HG02884 (cell line): ENCODE data around the gene KIF20B.
A peak's percentile ranks its signal among the peaks of the same experiment; 100 is the strongest.
"Not testable (repeated sequence)": the region's sequence is repeated elsewhere in the genome, so short reads cannot be mapped to it uniquely, and the experiment has no call there.

Experiments used
- ATAC-seq: cut with Tn5 transposase; IDR thresholded peaks from one replicate; pipeline ENCODE4 v1.9.1; 2021; ENCODE audit warnings: mild to moderate bottlenecking, moderate library complexity; ENCODE audit not compliant: unreplicated experiment

Gene KIF20B

DNA sequence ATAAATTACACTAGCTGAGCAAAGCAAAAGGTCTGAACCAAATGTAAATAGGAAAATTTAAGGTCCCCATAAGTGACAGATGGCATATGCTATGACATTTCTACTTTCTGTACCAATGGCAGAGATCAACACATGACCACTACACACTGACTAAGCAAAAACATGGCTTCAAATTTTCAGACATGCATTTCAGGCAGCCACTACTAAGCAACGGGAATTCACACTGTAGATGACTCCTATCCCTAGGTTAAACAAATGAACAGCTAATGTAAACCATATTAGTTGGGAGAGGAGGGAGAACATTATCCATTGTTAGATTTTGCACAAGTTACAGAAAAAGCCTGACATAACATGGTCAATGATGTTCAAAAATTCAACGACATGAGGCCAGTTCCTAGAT, 11.4 kb upstream of the KIF20B start:
- no peak for ATAC-seq

- ATAC-seq, result no peak
These were observed 9.0 kb upstream of the KIF20B start for GRCh38 chr10:89692416-89692815.

GRCh38 chr10:89693176-89693575, 8.2 kb upstream of the KIF20B start:
- ATAC-seq, result no peak

DNA sequence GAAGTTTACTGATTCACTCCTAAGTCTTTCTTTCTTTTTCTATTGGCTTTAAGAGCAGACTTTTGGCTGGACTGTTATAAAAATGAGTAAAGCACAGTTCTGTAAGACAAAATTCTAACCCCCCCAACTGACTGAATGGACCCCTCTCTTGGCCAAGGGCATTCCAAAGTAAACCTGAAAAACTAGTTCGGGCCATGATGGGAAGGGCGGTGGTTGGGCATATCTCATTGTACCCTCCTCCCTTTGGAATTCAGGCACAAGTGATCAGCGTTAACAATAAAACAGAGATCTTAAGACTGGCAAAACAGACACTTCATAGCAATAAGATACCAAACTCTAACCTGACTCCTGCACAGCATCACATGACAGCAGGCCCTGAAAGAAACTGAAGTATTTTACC, 6.1 kb upstream of the KIF20B start:
- ATAC-seq, result no peak

DNA sequence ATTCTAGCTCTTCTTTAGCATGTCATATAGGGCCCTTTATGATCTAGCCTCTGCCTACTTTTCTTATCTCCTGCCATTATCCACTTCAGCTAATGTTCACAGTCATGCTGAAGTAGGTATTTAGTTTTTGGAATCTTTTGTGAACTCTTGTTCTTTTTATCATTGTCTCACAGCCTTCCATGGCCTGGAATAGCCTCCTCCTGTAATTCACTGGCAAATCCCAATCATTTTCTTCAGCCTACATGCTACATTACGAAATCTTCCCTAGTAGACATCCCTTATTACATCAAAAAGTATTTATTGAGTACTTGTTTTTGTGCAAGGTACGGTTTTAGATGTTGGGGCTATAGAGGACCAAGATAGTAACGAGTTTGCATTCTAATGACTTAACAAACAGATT, 3.4 kb upstream of the KIF20B start:
- ATAC-seq, result no peak

DNA sequence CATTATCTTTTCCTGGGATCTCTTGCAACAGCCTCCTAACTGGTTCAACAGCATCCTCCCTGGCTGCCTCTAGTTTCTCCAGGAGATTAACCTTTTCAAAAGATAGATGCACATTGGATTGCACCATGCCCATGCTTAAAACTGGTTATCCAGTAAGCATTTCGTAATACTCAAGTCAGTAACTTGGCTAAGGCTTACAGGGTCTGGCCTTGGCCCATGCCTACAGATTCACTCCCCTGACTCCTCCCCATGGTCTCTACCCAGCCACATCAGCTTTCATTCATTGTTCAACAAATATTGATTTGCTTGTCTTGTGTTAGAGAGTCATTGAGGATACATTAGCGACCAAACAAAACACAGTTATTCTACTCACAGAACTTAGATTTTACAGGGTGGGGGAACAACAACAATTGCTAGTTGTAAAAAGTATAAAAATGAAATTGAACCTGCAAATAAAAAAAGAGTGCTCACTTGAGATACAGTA, 1.8 kb upstream of the KIF20B start:
- ATAC-seq, result no peak

GRCh38 chr10:89700923-89701241, 508 bp upstream of the KIF20B start:
- ATAC-seq, result no peak

DNA sequence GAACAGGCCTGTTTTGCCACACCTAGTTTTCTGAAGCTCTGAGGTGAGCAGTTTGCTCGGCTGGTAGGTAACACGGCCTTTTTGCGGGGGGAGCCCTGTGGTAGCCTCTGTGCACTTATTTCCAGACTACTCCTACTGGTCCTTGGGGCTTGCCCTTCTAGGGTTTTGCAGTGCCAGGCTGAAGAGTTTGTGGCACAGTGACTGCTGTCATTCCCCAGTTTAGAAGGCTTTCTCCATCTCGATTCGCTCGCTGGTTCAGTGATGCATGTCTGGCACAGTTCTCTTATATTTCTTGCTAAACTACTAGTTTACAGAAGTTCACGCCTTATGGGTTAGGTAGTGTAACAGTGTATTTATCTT, 711 bp downstream of the KIF20B start:
- no peak for ATAC-seq

DNA sequence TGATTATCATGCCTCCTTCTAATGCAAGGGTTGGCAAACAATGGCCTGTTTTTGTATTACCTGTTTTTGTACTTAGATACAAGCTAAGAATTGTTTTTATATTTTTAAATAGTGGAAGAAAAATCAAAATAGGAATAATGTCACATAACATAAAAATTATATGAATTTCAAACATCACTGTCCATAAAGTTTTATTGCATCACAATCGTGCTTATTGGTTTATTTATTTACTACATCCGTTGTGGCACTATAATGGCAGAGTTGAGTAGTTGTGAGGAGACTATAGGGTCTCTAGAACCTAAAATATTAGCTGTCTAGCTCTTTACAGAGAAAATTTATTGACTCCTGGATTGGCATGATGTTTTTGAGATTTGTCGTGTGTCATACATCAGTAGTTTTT, 4.1 kb downstream of the KIF20B start:
- no peak for ATAC-seq

DNA sequence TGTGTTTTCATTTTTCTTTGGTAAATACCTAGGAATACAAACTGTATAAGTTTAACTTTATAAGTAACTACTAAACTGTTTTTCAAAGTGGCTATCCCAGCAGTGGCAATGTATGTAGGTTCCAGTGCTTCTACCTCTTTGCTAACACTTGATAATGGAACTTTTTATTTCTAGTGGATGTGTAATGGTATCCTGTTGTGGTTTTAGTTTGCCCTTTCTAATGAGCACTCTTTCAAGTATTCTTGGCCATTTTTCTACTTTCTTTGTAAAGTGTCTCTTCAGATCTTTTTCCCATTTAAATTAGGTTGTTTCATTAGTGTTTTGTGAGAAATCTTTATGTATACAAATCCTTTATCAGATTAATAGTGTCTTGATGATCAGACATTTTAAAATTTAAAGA, 4.6 kb downstream of the KIF20B start:
- ATAC-seq, result no peak

DNA sequence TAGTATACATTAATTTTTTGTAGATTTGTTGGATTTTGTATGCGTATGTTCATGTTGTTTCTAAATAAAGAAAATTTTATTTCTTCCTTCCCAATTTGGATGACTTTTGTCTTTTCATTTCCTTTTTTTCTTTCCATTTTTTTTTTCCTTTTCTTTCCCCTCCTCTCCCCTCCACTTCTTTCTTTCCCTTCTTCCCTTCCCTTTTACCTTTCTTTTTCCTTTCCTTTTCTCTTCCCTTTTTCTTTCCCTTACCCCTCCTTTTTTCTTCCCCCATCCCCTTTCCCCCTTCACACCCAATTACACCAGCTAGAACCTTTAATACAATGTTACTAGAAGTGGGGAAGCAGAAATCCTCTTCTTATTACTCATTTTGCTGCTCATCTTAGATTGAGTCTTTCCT, 6.0 kb downstream of the KIF20B start:
- no peak for ATAC-seq

DNA sequence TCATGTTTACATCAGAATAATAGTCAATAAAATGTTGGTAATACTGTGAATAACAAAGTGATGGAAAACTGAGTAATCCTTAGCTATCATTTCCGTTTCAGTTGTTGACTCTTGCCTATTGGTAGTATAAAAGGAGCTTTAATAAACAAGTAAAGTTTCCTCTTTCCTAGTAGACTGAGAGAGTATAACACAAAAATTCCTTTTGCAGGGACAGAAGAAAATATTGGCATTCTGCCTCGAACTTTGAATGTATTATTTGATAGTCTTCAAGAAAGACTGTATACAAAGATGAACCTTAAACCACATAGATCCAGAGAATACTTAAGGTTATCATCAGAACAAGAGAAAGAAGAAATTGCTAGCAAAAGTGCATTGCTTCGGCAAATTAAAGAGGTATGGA, 9.4 kb downstream of the KIF20B start:
- no peak for ATAC-seq

- ATAC-seq, result no peak
These were observed 33.2 kb downstream of the KIF20B start for GRCh38 chr10:89734616-89735015.

DNA sequence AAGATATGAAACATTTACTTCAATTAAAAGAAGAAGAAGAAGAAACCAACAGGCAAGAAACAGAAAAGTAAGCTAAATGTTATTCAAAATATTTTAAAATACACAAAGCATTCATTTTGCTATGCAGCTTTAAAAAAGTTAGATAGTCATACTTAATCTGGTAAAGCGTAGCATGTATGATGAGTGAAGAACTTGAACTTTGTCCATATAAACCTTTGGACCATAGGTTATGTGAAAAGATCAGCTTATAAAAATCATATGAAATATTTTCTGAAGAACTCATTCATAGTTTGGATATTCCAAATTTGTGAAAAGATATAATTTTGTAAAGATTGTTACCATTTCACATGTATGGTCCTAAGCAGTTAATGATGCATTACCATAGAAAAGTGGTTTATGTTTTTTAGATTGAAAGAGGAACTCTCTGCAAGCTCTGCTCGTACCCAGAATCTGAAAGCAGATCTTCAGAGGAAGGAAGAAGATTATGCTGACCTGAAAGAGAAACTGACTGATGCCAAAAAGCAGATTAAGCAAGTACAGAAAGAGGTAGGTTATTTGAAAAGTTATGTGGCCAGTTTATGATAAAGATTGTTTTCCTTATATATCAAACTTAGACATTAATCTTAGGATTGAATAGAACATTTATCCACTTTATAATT, 37.3 kb downstream of the KIF20B start:
- ATAC-seq, result peak; percentile 82

GRCh38 chr10:89741126-89741762, 39.9 kb downstream of the KIF20B start:
- no peak for ATAC-seq

- ATAC-seq, result no peak
These were observed 42.6 kb downstream of the KIF20B start for GRCh38 chr10:89744026-89744425.

GRCh38 chr10:89745903-89746302, 44.5 kb downstream of the KIF20B start:
- ATAC-seq, result no peak

- ATAC-seq, result no peak
These were observed 49.1 kb downstream of the KIF20B start for GRCh38 chr10:89750441-89750840.

DNA sequence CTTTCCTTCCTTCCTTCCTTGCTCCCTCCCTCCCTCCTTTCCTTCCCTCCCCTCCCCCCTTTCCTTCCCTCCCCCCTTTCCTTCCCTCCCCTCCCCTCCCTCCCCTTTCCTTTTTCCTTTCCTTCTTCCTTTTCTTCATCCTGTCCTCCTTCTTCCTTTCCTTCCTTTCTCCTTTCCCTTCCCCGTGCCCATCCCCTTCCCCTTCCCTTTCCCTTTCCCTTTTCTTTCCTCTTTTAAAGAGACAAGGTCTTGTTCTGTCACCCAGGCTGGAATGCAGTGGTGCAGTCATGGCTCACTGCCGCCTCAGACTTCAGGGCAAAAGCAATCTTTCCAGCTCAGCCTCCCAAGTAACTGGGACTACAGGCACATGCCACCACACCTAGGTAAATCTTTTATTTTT, 54.0 kb downstream of the KIF20B start:
- no peak for ATAC-seq

DNA sequence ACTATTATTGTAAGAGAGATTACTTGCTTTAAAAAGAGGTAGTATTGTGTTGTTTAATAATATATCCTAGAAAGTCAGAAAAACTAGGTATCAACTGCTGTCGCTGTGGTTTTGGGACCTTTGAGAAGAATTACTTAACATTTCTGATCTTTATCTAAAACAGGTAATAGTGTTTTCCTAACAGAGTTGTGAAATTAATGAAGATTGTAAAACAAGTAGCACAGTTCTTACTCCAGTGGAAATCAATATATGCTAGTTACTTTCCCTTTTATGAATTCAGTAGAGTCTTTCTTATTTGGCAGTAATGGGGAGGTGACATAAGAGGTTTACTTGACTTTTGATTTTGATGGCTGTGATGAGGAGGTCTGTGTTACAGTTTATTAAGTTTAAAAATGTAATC, 58.1 kb downstream of the KIF20B start:
- no peak for ATAC-seq

DNA sequence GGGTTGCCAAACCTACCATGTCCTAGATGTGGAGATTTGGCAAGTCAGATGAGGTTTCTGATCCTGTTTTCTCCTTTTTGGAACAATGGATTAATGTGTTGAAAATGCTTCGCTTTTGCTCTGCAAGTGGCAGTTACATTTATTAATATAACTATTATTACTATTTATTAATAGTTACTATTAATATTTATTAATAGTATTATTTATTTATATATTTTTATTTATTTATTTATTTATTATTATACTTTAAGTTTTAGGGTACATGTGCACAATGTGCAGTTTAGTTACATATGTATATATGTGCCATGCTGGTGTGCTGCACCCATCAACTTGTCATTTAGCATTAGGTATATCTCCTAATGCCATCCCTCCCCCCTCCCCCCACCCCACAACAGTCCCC, 62.3 kb downstream of the KIF20B start:
- ATAC-seq, result not testable (repeated sequence)

- no peak for ATAC-seq
These were observed 70.3 kb downstream of the KIF20B start for GRCh38 chr10:89771684-89772083.

- no peak for ATAC-seq
These were observed 71.7 kb downstream of the KIF20B start for GRCh38 chr10:89773081-89773480.
